Cardiac fibroblast (primary cell): Measurements from ENCODE around the gene EPS8L1.

Source experiments
- DNase-seq, 2 donors: peaks; one replicate each; pipeline versions ENCODE4 v3.0.0 to v3.0.0-alpha.2; 2010; ENCODE audit warnings: low read depth in 2 of 2
- H3K4me3 ChIP-seq, 2 donors: replicated peaks in 1 of 2; 1 replicate in 1 of 2; 2 replicates in 1 of 2; pipeline ENCODE4 v1.5.1; 2011; ENCODE audit warnings: low read depth in 2 of 2, low read length in 2 of 2, mild to moderate bottlenecking in 2 of 2, moderate library complexity in 1 of 2
- CTCF ChIP-seq: IDR thresholded peaks from one replicate; pipeline ENCODE4 v1.5.1; 2011; ENCODE audit warnings: low read depth, mild to moderate bottlenecking, low read length, inconsistent platforms

Gene EPS8L1

GRCh38 chr19:55118401-55118991 lies 42.8 kb downstream of the EPS8L1 start:
- peak in 1 of 2 donors; percentile 61 for DNase-seq
- no peak for TF ChIP-seq CTCF
- peak overlapping the region; percentile 53 to 96 for H3K4me3 ChIP-seq

- TF ChIP-seq CTCF: no peak
- peak in 1 of 2 donors; percentile 27 for DNase-seq
- no peak overlapping the region for H3K4me3 ChIP-seq
These were observed 43.4 kb downstream of the EPS8L1 start for GRCh38 chr19:55119053-55119452.

GRCh38 chr19:55131421-55131820 lies 55.8 kb downstream of the EPS8L1 start:
- TF ChIP-seq CTCF: no peak
- H3K4me3 ChIP-seq: no peak overlapping the region
- no peak for DNase-seq

GRCh38 chr19:55132453-55133129 lies 56.9 kb downstream of the EPS8L1 start:
- no peak overlapping the region for H3K4me3 ChIP-seq
- DNase-seq: no peak
- no peak for TF ChIP-seq CTCF

- no peak for TF ChIP-seq CTCF
These were observed 58.2 kb downstream of the EPS8L1 start for GRCh38 chr19:55133639-55134444.

GRCh38 chr19:55134736-55135135 lies 59.1 kb downstream of the EPS8L1 start:
- DNase-seq: no peak
- TF ChIP-seq CTCF: no peak
- no peak overlapping the region for H3K4me3 ChIP-seq

More at GRCh38 chr19:55133639-55134444, 58.2 kb downstream of the EPS8L1 start:
- no peak for DNase-seq
- H3K4me3 ChIP-seq: no peak overlapping the region
